HG02759 (cell line): ENCODE results near the gene SIRT3.
A peak's percentile ranks its signal among the peaks of the same experiment; 100 is the strongest.

Experiments used
- ATAC-seq: cut with Tn5 transposase; IDR thresholded peaks from one replicate; pipeline ENCODE4 v1.9.1; 2021; ENCODE audit warnings: mild to moderate bottlenecking, moderate library complexity; ENCODE audit not compliant: unreplicated experiment

SIRT3 gene

DNA sequence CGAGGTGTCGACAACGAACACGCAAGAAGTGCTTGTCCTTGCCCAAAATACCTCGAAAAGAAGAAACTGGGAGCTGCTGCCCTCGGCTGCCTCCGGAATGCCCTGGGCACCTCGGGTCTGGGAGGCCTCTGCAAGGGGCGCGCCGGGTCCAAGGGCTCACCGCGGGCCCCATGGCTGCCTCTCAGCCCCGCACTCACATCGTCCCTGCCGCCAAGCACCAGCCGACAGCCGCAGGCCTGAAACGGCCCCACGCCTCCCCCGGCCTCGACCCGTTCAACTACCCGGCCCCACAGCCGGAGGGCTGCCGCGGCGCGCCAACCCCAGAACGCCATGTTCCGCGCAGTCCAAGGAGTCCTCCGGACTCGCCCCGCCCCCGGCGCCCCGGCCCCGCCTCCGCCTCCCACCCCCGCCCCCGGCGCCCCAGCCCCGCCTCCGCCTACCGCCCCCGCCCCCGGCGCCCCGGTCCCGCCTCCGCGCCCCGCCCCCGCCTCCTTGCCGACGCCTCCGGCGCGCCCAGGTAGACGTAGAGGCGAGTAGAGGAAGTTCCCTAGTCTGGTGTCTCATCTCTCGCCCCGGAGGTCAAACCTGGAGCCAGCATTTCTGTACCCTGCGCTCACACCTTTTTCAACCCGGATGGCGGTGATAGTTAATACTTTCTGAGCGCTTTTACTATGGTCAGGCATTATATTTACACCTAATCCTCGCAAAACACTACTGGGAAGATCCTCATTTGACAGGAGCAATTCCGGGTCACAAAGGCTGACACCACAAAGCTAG, at the start of gene SIRT3:
SIRT3 (minus strand) TSS at position 346 of the 777 bp plus-strand sequence; CDS start at position 332, 14 bp downstream.
- peak; percentile 75 for ATAC-seq

- no peak for ATAC-seq
Observed at GRCh38 chr11:285894-286220, 49.7 kb upstream of the SIRT3 start.

GRCh38 chr11:285021-285893, 49.1 kb upstream of the SIRT3 start:
- no peak for ATAC-seq

- no peak for ATAC-seq
Observed at GRCh38 chr11:284105-285020, 48.2 kb upstream of the SIRT3 start.

- no peak for ATAC-seq
Observed at GRCh38 chr11:283405-284104, 47.4 kb upstream of the SIRT3 start.

- ATAC-seq: no peak
Observed at GRCh38 chr11:282630-283360, 46.7 kb upstream of the SIRT3 start.

DNA sequence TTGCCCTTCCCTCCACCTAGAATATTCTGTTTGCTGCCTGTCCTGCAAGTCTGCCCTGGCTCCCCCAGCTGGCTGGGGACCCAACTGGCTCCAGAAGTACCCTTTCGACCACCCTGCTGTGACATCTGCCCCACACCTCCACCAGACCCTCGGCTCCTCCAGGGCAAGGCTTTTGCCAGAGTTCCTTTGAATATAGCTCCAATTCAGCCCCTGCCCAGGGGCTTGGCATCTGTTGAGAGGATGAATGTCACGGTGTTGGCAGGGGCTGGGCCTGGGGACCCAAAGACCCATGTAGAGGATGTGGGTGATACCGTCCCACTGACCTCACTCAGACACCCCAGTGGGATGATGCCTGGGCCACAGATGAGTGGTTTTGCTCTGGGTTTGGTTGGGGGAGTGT, 46.0 kb upstream of the SIRT3 start:
- no peak for ATAC-seq

DNA sequence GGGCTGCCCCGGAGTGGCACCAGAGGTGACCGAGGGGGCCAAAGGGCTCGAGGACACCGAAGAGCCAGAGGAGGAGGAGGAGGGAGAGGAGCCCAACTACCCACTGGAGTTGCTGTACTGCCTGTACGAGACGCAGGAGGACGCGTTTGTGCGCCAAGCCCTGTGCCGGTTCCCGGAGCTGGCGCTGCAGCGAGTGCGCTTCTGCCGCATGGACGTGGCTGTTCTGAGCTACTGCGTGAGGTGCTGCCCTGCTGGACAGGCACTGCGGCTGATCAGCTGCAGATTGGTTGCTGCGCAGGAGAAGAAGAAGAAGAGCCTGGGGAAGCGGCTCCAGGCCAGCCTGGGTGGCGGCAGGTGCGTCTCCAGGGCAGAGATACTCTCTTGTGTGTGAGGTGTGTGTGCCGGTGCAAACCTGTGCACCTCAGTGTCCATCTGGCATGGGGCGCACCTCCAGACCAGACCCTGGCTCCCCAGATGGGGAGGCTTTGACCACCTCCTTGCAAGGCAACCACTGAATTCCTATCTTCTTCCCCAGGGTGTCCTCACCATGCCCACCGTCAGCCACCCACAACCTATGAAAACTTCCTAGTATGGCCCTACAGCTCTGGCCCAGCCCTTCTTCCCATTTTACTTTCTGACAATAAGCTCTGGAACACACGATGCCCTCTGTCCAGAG, 45.5 kb upstream of the SIRT3 start:
- ATAC-seq: no peak

GRCh38 chr11:280706-281485, 44.8 kb upstream of the SIRT3 start:
- ATAC-seq: no peak

DNA sequence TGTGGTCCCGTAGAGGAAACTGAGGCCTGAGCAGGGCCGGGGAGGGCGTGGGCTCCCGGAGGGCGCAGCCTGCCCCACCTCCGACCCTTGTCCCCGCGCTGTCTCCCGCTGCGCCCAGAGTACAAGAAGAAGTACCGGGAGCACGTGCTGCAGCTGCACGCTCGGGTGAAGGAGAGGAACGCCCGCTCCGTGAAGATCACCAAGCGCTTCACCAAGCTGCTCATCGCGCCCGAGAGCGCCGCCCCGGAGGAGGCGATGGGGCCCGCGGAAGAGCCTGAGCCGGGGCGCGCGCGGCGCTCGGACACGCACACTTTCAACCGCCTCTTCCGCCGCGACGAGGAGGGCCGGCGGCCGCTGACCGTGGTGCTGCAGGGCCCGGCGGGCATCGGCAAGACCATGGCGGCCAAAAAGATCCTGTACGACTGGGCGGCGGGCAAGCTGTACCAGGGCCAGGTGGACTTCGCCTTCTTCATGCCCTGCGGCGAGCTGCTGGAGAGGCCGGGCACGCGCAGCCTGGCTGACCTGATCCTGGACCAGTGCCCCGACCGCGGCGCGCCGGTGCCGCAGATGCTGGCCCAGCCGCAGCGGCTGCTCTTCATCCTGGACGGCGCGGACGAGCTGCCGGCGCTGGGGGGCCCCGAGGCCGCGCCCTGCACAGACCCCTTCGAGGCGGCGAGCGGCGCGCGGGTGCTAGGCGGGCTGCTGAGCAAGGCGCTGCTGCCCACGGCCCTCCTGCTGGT, 44.0 kb upstream of the SIRT3 start:
- ATAC-seq: no peak

- no peak for ATAC-seq
Observed at GRCh38 chr11:279040-279965, 43.2 kb upstream of the SIRT3 start.

DNA sequence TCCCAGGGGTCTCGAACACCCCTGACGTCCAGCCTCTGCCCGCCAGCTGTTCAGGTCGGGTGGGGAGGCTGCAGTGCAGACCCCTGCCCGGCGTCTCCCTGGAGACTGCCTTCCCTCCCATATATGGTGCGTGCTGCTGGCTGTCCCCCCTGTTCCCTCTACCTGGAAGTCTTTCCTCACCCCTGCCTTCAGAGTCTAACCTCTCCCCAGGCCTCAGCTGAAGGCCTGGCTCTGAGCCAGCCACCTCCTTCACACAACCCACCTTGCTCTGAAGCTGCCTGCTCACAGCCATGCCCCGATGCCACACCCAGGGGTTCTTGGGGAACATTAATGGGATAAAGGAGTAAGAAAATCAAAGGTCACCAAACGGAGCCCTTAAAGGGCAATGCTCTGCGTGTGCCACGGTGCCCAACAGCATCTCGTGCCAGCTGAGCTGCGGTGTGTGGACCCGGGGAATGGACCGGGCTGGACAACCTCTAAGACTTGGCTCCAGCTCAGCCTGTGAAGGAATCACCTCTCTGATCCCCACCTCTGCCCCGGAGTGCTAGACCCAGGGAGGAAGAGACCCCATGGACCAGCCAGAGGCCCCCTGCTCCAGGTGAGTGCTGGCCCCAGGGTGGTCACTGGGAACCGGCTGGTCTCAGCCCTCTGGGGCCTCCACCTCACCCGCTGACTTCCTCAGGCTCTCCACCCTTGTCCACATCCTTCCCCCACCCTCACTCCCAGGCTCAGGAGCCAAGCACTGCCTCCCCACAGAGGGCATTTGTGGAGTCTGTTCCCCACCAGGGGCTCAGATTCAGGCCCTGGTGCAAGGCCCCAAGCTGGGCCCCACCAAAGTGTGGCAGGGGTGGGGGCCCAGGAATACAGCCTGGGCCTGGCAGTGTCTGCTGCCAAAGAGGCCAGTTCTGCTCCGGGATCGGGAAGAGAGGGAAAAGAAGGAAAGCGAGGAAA, 42.1 kb upstream of the SIRT3 start, which contains the start of gene NLRP6:
NLRP6 (plus strand) TSS at position 407 of the 951 bp plus-strand sequence; CDS start at position 570, 163 bp downstream.
- no peak for ATAC-seq

DNA sequence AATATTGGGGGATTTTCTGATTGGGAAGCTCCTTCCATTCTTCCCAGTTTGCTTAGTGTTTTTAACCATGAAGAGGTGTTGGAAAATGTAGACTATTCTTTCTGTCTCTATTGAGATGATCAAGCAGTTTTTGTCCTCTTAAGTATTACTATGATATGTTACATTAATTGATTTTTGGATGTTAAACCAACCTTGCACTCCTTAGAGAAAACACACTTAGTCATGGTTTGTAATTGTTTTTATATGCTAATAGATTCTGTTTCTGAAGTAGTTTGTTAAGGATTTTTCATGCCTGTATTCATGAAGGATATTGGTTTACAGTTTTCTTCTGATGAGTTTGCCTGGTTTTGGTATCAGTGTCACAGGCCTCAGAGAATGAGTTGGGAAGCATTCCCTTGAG, 40.1 kb upstream of the SIRT3 start:
- ATAC-seq: no peak

- ATAC-seq: no peak
Observed at GRCh38 chr11:272931-273198, 36.7 kb upstream of the SIRT3 start.

DNA sequence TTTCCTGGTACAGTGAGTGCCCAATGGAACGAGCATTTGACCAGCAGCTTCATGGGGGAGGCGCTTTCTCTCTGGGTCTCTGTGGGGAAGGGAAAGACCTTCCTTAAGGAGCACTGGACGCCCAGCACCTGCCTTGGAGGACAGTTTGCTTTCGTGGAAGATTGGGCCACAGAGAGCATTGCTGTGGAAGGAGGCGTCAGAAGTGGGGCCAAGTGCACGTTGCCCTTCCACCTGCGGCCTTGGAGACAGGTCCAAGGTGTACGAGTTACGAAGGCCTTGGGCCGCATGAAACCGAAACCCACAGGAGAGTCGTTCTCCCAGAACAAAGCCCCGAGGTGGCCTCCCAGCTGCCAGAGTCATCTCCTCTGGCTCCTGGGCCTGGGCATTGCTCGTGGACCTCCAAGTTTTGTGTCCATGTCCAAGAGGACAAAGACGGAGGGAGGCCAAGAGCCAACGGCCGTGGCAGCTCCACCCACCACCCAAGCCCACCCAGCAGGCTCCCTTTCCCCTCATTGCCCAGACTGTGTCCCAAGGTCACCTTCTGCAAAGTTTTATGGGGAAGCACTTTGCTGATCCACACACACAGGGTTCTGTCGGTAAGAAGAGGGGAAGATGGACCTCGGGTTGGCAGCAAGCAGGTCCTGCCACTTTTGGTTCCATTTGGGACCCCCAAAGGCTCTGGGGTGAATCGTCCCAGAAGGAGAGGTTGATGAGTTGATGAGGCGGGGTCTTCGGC, 36.2 kb upstream of the SIRT3 start:
- no peak for ATAC-seq
